Fibroblast of lung (primary cell): Measurements from ENCODE around the gene ITGA5. TPM values are rescaled to one million over a fixed set of nuclear protein-coding genes. Genes with fewer than 3 reads are reported as not detected.

ENCODE experiments used
- DNase-seq, 2 donors: peaks; one replicate each; pipeline versions ENCODE4 v3.0.0 to v3.0.0-alpha.2; 2010; ENCODE audit warnings: low read depth in 2 of 2
- H2AFZ ChIP-seq: 2 replicates; pipeline ENCODE4 v1.5.1; 2012; ENCODE audit warnings: low read length, control low read depth, inconsistent platforms
- H3K27ac ChIP-seq: 2 replicates; pipeline ENCODE4 v1.5.1; 2011; ENCODE audit warnings: low read length, control low read depth; ENCODE audit not compliant: insufficient read depth
- H3K27me3 ChIP-seq: 2 replicates; pipeline ENCODE4 v1.5.1; 2011; ENCODE audit warnings: mild to moderate bottlenecking, low read length; ENCODE audit not compliant: control insufficient read depth, insufficient read depth
- H3K36me3 ChIP-seq: 2 replicates; pipeline ENCODE4 v1.5.1; 2011; ENCODE audit warnings: low read length; ENCODE audit not compliant: control insufficient read depth, insufficient read depth
- H3K4me1 ChIP-seq: 2 replicates; pipeline ENCODE4 v1.5.1; 2011; ENCODE audit warnings: low read length; ENCODE audit not compliant: control insufficient read depth, insufficient read depth; ENCODE audit errors: extremely low read depth
- H3K4me2 ChIP-seq: 2 replicates; pipeline ENCODE4 v1.5.1; 2011; ENCODE audit warnings: low read length, control low read depth; ENCODE audit not compliant: insufficient read depth; ENCODE audit errors: extremely low read depth
- H3K4me3 ChIP-seq, 4 experiments: fragments of 200-600 bp in 1 of 4; sonication (generic) in 1 of 4; replicated peaks in 1 of 4; 2 replicates each; pipeline ENCODE4 v1.5.1; 2011 to 2016; ENCODE audit warnings: low read length in 4 of 4, low read depth in 3 of 4, mild to moderate bottlenecking in 3 of 4, control low read depth in 2 of 4, inconsistent platforms in 1 of 4, mixed read lengths in 1 of 4; ENCODE audit not compliant: insufficient read depth in 1 of 4; ENCODE audit errors: control extremely low read depth in 1 of 4
- H3K79me2 ChIP-seq: 2 replicates; pipeline ENCODE4 v1.5.1; 2012; ENCODE audit warnings: mild to moderate bottlenecking, low read length, inconsistent platforms; ENCODE audit not compliant: control insufficient read depth, insufficient read depth
- H3K9ac ChIP-seq: 2 replicates; pipeline ENCODE4 v1.5.1; 2011; ENCODE audit warnings: mild to moderate bottlenecking, low read length, control low read depth; ENCODE audit not compliant: insufficient read depth
- H3K9me3 ChIP-seq: 2 replicates; pipeline ENCODE4 v1.5.1; 2012; ENCODE audit warnings: low read depth, low read length; ENCODE audit not compliant: control insufficient read depth, insufficient read depth
- H4K20me1 ChIP-seq: 2 replicates; pipeline ENCODE4 v1.5.1; 2011; ENCODE audit warnings: low read length; ENCODE audit not compliant: control insufficient read depth, insufficient read depth; ENCODE audit errors: extremely low read depth
- EZH2 ChIP-seq: IDR thresholded peaks from 2 replicates; pipeline ENCODE4 v1.5.1; 2012; ENCODE audit warnings: low read length, control low read depth, mild to moderate bottlenecking; ENCODE audit errors: missing control alignments
- polyA plus RNA-seq, 2 donors: library from polyadenylated mRNA; depleted of rRNA in 1 of 2; stranded (reverse) in 1 of 2; unstranded in 1 of 2; fragments of >200 nt; gene quantifications; 2 replicates each; pipeline ENCODE4 v1.2.1, GENCODE V29; 2011 to 2012; ENCODE audit warnings: missing spikeins in 1 of 2
- total RNA-seq: library from RNA; depleted of rRNA; stranded (reverse); fragments of >200 nt; gene quantifications from 2 replicates; pipeline ENCODE4 v1.2.1, GENCODE V29; 2014
- TF ChIP-seq, protein P1 (sequence below), 2 donors: IDR thresholded peaks in 1 of 2; conservative IDR thresholded peaks in 1 of 2; 1 replicate in 1 of 2; 2 replicates in 1 of 2; pipeline ENCODE4 v1.5.1; 2011 to 2012; ENCODE audit warnings: low read length in 2 of 2, control low read depth in 1 of 2, inconsistent platforms in 1 of 2, low read depth in 1 of 2, mild to moderate bottlenecking in 1 of 2

ITGA5 gene
- total and polyA plus RNA-seq, 2 donors (not counting 1 experiment from before 2014, with no cell fraction given): 199 to 232 TPM

DNA sequence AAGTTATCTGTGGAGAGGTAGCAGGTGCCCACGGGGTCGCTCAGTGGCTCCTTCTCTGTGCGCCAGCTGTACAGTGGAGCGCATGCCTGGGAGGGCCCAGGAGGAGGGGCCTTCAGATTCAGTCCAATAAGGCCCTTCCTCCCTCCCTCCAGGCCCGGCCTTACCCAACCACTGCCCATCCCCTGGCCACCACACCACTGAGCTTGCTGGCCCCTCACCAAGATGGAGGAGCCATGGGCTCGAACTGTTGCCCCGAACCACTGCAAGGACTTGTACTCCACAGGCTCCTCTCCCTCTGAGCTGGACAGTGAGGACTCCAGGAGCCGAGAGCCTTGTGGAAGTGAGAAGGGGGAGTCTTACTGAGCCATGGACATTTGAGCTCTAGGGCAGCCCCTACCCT is 9.8 kb downstream of the ITGA5 start:
- H3K36me3 ChIP-seq: peaks cover 39% of the 10 kb centered on the region
- TF ChIP-seq, protein P1, sequence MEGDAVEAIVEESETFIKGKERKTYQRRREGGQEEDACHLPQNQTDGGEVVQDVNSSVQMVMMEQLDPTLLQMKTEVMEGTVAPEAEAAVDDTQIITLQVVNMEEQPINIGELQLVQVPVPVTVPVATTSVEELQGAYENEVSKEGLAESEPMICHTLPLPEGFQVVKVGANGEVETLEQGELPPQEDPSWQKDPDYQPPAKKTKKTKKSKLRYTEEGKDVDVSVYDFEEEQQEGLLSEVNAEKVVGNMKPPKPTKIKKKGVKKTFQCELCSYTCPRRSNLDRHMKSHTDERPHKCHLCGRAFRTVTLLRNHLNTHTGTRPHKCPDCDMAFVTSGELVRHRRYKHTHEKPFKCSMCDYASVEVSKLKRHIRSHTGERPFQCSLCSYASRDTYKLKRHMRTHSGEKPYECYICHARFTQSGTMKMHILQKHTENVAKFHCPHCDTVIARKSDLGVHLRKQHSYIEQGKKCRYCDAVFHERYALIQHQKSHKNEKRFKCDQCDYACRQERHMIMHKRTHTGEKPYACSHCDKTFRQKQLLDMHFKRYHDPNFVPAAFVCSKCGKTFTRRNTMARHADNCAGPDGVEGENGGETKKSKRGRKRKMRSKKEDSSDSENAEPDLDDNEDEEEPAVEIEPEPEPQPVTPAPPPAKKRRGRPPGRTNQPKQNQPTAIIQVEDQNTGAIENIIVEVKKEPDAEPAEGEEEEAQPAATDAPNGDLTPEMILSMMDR (conservative IDR thresholded peaks at IDR 0.05 in 1 of 2, IDR thresholded peaks at IDR 0.05 in 1 of 2; ENCODE audit: low read depth in 1 of 2, low read length in 2 of 2): no peak
- TF ChIP-seq EZH2: no peak
- no peaks in the 10 kb centered on the region for H3K27me3 ChIP-seq
- H2AFZ ChIP-seq: no peak overlapping the region
- no peak for DNase-seq
- H3K79me2 ChIP-seq: peaks cover 54% of the 10 kb centered on the region
- H3K27ac ChIP-seq: peak overlapping the region; percentile 6
- peaks cover 33% of the 10 kb centered on the region for H3K4me1 ChIP-seq
- H3K9ac ChIP-seq: no peak overlapping the region
- no peaks in the 10 kb centered on the region for H4K20me1 ChIP-seq
- H3K4me3 ChIP-seq: no peak overlapping the region
- H3K4me2 ChIP-seq: no peak overlapping the region
- H3K9me3 ChIP-seq: no peaks in the 10 kb centered on the region

DNA sequence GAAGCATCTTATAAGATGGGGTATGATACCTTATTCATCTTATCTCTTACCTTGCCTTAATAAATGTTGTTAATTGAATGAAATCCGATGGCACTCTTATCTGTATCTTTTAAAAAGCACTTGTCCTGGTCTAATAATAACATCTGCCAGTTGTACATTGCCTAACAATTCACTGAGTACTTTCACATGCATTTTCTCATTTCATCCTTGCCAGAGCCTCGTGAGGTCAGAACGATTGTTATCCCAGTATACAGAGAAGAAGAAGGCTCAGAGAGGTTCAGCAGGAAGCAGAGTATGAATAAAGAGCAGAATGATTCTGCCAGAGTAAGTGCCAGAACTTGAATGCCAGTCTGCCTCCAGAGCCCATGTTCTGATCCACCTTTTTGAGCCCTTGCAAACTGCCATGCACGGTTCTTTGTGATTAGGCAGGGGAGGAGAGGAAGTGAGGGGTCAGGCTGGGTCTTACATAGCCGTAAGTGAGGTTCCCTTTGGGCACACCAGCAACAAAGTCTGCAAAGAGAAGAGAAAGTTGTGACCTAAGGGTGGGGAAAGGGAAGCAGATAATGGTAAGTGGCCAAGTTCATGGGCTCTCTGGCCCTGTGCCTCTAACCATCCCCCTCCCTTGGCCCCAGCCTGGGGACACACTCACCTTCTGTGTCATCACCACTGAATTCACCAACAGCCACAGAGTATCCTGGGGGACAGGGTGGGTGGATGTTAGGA is 11.7 kb downstream of the ITGA5 start:
- Histone ChIP-seq H2AFZ (no peak overlapping the region), H3K36me3 (peaks cover 48% of the 10 kb centered on the region), H3K4me3 (no peak overlapping the region), H3K4me2 (no peak overlapping the region), H4K20me1 (no peaks in the 10 kb centered on the region), H3K9ac (no peak overlapping the region), H3K4me1 (peaks cover 15% of the 10 kb centered on the region), H3K27me3 (no peaks in the 10 kb centered on the region), H3K9me3 (no peaks in the 10 kb centered on the region), H3K27ac (no peak overlapping the region), H3K79me2 (peaks cover 39% of the 10 kb centered on the region)
- no peak for DNase-seq
- TF ChIP-seq, protein P1 (conservative IDR thresholded peaks at IDR 0.05 in 1 of 2, IDR thresholded peaks at IDR 0.05 in 1 of 2; ENCODE audit: low read depth in 1 of 2, low read length in 2 of 2): no peak
- TF ChIP-seq EZH2: no peak

DNA sequence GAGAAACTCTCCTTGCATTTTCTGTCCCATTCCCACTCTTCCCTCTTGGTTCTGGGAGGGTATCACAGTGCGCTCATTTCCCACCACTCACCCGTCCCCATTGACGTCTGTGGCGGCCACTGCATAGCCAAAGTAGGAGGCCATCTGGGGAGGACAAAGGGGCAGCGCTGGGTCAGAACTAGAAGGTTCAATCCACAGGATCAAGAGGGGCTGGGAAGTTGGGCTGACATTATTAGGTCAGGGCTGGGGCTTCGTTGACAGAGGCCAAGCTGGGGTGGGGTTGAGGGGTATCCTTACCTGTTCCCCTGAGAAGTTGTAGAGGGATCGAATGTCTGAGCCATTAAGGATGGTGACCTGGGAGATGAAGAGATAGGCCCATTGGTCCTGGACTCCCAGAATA is 13.5 kb downstream of the ITGA5 start:
- Histone ChIP-seq H3K79me2 (peaks cover 27% of the 10 kb centered on the region), H3K9ac (no peak overlapping the region), H3K27ac (no peak overlapping the region), H3K36me3 (peaks cover 64% of the 10 kb centered on the region), H2AFZ (no peak overlapping the region), H4K20me1 (no peaks in the 10 kb centered on the region), H3K4me1 (peaks cover 2% of the 10 kb centered on the region), H3K9me3 (no peaks in the 10 kb centered on the region), H3K4me2 (no peak overlapping the region), H3K4me3 (no peak overlapping the region), H3K27me3 (no peaks in the 10 kb centered on the region)
- TF ChIP-seq, protein P1 (conservative IDR thresholded peaks at IDR 0.05 in 1 of 2, IDR thresholded peaks at IDR 0.05 in 1 of 2; ENCODE audit: low read depth in 1 of 2, low read length in 2 of 2): no peak
- no peak for TF ChIP-seq EZH2
- no peak for DNase-seq
